Mammary epithelial cell (primary cell): ENCODE results near the gene C14orf93.

ENCODE experiments used
- EZH2 ChIP-seq: IDR thresholded peaks from 2 replicates; pipeline ENCODE4 v1.6.1; 2012; ENCODE audit warnings: low read length, inconsistent platforms, borderline replicate concordance
- TF ChIP-seq, protein P1 (sequence below), 2 donors: IDR thresholded peaks in 1 of 2; conservative IDR thresholded peaks in 1 of 2; 2 replicates each; pipeline ENCODE4 v1.5.1; 2011 to 2012; ENCODE audit warnings: inconsistent platforms in 2 of 2, low read length in 2 of 2, mild to moderate bottlenecking in 2 of 2, control low read depth in 1 of 2, low read depth in 1 of 2; ENCODE audit not compliant: insufficient read depth in 1 of 2; ENCODE audit errors: extremely low read depth in 1 of 2

GRCh38 chr14:22945642-22946041 is 64.3 kb downstream of the C14orf93 start:
- TF ChIP-seq, protein P1, sequence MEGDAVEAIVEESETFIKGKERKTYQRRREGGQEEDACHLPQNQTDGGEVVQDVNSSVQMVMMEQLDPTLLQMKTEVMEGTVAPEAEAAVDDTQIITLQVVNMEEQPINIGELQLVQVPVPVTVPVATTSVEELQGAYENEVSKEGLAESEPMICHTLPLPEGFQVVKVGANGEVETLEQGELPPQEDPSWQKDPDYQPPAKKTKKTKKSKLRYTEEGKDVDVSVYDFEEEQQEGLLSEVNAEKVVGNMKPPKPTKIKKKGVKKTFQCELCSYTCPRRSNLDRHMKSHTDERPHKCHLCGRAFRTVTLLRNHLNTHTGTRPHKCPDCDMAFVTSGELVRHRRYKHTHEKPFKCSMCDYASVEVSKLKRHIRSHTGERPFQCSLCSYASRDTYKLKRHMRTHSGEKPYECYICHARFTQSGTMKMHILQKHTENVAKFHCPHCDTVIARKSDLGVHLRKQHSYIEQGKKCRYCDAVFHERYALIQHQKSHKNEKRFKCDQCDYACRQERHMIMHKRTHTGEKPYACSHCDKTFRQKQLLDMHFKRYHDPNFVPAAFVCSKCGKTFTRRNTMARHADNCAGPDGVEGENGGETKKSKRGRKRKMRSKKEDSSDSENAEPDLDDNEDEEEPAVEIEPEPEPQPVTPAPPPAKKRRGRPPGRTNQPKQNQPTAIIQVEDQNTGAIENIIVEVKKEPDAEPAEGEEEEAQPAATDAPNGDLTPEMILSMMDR (conservative IDR thresholded peaks at IDR 0.05 in 1 of 2, IDR thresholded peaks at IDR 0.05 in 1 of 2; ENCODE audit: extremely low read depth in 1 of 2, insufficient read depth in 1 of 2, low read depth in 1 of 2, low read length in 2 of 2), result no peak
- no peak for TF ChIP-seq EZH2
